HG03135 (cell line): ENCODE results near the gene USP48.

Source experiments
- ATAC-seq: cut with Tn5 transposase; IDR thresholded peaks from one replicate; pipeline ENCODE4 v1.9.1; 2021; ENCODE audit warnings: mild to moderate bottlenecking, moderate library complexity; ENCODE audit not compliant: unreplicated experiment

Gene USP48

DNA sequence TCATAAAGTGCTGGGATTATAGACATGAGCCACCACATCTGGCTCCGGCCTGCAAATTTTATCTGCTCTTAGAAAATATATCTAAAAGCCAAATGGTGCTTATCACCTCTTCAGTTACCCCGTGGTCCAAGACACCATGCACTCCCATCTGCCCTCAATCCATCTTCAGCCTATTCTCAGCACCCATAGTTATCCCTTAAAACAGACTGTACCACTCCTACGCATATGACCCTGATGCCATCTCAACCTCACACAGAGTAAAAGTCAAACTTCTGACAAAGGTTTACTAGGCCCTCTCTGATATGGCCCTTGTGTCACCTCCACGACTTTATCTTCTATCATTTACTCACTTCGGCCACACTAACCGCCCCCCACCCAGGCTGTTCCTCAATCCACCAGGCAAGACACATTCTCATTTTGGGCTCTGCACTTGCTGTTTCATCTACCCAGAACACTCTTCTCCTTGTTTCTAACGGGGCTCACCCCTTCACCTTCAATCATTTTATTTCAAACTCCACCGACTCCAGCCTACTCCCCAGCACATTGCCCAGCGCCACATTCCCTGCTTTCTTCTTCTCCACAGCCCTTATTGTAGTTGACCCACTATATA is 33.0 kb downstream of the USP48 start:
- no peak for ATAC-seq

GRCh38 chr1:21749109-21749508 is 33.8 kb downstream of the USP48 start:
- no peak for ATAC-seq

- ATAC-seq, result no peak
Measured at GRCh38 chr1:21743476-21743875, 39.5 kb downstream of the USP48 start.

DNA sequence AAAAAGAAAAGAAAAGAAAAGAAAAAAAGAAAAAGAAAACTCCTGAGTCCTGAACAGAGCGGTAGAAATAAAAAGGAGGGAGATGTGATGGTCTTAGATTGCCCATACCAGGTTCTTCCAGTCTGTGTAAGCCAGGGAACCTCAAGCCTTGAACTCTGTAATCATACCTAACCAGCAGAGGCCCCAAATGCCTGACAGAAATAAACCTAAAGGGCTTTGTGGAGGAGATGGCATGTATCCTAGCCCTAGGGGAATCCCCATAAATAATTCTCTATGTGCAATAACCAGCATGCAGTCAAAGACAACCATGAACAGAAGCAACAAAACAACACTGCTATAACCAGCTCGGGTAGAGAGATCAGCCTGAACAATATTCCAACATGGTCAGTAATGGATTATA is 40.4 kb downstream of the USP48 start:
- ATAC-seq, result no peak

DNA sequence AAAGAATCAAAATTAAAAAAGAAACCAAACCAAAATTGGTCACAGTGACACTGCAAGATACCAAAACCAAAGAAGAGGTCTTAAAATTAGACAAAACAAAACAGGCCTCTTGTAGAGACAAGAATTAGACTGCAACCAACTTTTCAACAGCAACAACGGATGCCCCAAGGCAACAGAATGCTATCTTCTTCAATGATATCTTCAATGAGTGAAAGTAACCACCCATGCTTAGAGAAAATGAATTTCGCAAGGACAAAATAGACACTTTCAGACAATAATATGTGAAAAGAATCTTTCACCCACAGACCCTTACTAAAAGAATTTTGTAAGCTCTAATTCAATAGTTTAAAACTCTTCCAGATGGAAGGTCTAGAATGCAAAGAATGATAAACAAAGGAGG is 41.7 kb downstream of the USP48 start:
- no peak for ATAC-seq

DNA sequence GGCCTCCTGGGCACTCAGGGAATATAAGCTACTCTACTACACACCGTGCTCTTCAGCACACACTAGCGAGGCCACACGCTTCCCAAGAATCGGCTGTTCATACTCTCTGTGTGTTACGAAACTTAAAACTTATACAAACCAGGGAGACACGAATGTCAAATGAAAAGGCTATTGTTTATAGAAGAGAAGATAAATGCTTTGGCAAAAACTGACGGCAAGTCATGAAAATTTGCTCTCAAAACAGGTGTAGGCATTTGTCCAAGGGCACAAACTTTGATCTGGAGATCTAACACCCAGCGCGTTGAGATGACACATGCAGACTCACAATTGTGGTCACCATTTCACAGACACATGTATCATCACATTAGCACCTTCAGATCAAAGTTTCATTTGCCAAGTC is 46.1 kb downstream of the USP48 start:
- ATAC-seq, result no peak

- no peak for ATAC-seq
Measured at GRCh38 chr1:21736011-21736410, 46.9 kb downstream of the USP48 start.

- no peak for ATAC-seq
Measured at GRCh38 chr1:21734526-21734925, 48.4 kb downstream of the USP48 start.

DNA sequence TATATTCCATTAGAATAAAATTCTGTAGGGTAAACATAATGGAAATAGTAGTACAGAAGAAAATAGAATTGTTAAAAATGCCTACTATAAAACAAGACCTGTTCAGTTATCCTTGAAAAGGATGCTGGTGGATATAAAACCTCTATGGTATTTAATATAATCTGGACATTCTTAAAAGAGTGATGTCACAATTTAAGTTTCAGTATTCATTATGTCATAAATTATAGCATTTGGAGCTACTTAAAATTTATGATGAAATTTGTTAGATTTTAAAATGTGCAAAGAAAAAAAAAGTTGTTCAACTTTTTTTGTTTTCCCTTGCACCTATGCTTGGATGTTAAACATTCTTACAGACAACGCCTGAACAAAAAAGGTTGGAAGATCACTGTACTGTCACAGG is 50.3 kb downstream of the USP48 start:
- ATAC-seq, result no peak

DNA sequence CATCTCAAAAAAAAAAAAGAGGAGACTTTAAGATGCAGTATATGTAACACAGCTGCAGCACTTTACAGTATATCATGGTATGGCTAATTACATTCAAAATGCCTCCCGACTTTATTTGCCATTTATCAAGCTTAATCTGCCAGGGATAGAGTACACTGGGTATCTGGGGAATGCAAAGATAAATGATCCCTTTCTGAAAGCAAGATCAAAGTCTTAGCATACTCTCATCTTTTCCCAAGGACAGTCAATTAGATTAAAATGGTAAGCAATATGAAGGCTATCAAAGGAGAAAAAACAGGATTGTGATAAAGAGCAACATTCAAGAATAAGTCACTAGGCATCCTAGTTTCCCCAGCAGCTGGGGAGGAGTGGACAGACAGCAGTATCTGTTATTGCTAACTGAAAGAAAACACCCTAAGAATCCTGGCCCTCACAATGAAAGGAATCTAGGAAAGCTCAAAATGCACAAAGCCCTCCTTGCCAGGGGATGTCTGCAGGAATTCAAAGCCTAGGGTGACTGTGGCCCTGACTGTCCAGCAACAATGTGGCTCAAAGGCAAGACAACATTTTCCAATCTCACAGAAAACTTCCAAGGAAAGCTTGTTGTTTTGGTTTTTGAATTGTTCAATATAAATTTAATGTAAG is 57.1 kb downstream of the USP48 start:
- ATAC-seq, result no peak

DNA sequence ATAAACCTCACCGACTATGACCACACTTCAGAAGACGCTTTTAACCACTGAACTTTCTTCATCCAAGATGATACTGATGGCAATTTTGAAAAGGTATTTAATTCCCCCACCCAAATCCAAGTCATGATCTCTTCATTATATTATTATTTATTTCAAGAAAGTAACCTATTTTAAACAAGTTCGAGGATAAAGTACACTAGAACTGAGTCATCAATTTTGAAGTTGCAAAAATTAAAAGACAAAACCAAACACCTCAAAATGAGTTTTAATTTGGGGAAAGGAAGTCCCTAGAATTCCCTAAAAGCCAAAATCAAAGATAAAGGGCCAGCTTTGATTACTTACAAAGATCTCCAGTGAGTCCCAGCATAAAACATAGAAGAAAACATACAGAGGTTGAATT is 58.4 kb downstream of the USP48 start:
- no peak for ATAC-seq

- no peak for ATAC-seq
Measured at GRCh38 chr1:21724098-21724497, 58.9 kb downstream of the USP48 start.

- no peak for ATAC-seq
Measured at GRCh38 chr1:21721295-21721985, 61.5 kb downstream of the USP48 start.

DNA sequence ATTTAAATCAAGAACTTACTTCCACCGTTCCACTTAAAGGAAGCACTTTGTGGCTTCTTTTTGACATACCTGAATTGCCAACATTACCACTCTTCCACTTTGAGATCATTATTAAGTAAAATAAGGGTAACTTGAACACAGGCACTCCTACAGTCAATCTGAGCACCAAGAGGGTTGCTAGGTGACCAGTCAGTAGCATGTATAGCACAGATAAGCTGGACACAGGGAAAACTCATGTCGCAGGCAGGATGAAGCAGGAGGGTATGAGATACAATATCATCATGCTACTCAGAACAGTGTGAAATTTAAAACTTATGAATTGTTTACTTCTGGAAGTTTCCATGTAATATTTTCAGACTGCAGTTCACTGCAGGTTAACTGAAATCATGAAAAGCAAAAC is 66.8 kb downstream of the USP48 start:
- ATAC-seq, result no peak

- ATAC-seq, result no peak
Measured at GRCh38 chr1:21707891-21708290, 75.1 kb downstream of the USP48 start.

GRCh38 chr1:21707086-21707840 is 75.7 kb downstream of the USP48 start:
- ATAC-seq, result no peak

GRCh38 chr1:21706151-21706835 is 76.7 kb downstream of the USP48 start:
- ATAC-seq, result no peak

- no peak for ATAC-seq
Measured at GRCh38 chr1:21705303-21705980, 77.5 kb downstream of the USP48 start.

GRCh38 chr1:21704145-21704544 is 78.8 kb downstream of the USP48 start:
- no peak for ATAC-seq

- no peak for ATAC-seq
Measured at GRCh38 chr1:21703318-21703963, 79.5 kb downstream of the USP48 start.
